HG03571 (cell line): Measurements from ENCODE around the gene SPARCL1.
"Not testable (repeated sequence)": the region's sequence is repeated elsewhere in the genome, so short reads cannot be mapped to it uniquely, and the experiment has no call there.

Experiments used
- ATAC-seq: cut with Tn5 transposase; IDR thresholded peaks from one replicate; pipeline ENCODE4 v1.9.1; 2021; ENCODE audit not compliant: unreplicated experiment

Gene SPARCL1

GRCh38 chr4:87451537-87451936 lies 77.6 kb downstream of the SPARCL1 start:
- ATAC-seq, result no peak

- not testable (repeated sequence) for ATAC-seq
Measured at GRCh38 chr4:87446375-87446774, 82.8 kb downstream of the SPARCL1 start.

DNA sequence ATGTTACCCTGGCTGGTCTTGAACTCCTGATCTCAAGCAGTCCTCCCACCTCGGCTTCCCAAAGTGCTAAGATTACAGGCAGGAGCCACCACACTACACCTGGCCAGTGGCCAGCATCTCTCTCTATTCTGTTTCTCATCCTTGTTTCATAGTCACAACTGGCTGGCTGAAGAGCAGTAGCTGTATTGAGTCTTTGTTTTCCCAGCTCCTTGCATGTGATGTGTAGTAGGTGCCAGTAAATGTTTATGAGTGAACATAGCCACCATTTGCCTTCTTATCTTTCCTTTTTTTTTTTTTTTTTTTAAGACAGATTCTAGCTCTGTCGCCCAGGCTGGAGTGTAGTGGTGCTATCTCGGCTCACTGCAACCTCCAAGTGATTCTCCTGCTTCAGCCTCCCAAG lies 83.2 kb downstream of the SPARCL1 start:
- ATAC-seq, result no peak

- ATAC-seq, result no peak
Measured at GRCh38 chr4:87444741-87445140, 84.4 kb downstream of the SPARCL1 start.

GRCh38 chr4:87442889-87443288 lies 86.3 kb downstream of the SPARCL1 start:
- no peak for ATAC-seq

GRCh38 chr4:87433342-87433741 lies 95.8 kb downstream of the SPARCL1 start:
- ATAC-seq, result no peak

DNA sequence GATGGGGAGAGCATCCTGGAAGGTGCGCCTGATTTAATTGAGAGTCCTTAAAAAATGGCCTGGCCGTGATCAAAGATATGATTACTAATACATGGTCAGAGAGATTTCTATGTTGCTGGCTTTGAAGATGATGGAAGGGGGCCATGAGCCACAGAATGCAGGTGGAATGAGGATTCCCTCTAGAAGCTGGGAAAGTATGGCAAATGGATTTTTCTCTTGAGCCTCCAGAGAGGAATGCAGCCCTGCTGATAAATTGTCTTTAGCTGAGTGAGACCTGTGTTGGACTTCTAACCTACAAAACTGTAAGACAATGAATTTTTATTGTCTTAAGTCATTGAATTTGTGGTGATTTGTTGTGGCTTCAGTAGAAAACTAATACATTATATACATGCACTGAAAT lies 99.1 kb downstream of the SPARCL1 start:
- no peak for ATAC-seq

- ATAC-seq, result no peak
Measured at GRCh38 chr4:87428979-87429378, 100.2 kb downstream of the SPARCL1 start.

DNA sequence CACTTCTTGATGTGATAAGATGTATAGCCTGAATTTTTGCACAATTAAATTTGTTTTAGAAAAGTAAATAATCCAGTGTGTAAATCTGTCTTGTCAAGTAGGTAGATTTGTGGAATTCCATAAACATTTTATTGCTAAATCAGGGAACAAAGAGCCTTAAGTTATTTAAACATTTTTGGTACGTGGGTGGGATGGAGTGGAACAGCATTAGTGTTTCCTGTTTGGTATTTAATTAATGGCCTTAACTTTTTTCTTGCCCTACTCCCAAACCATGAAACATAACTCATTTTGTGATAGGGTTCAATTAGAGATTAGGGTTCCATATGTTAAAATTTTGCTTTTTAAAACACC lies 101.7 kb downstream of the SPARCL1 start:
- ATAC-seq, result no peak

DNA sequence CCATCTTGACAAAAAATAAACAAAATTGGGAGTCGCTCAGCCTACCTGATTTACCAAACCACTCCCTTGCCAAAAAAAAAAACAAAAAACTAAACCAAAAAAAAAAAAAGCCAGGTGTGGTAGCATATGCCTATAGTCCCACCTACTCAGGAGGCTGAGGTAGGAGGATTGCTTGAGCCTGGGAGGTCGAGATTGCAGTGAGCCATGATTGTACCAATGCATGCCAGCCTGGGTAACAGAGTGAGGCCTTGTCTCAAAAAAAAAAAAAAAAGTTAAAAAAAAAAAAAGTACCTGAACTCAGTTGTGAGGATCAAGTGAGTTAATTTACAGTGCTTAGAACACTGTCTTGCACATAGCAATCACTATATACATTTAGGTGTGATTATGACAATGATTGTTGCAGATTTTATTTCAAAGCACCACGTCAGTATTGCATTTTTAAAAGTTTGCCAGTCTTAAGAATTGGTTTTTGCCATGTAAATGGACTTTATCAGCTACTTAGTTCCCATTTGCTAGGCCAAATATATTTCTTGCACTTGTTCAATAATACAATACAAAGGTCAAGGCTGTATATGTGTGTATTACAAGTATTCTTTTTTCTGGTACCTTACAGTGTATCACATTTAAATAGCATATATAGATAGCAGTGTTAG lies 102.2 kb downstream of the SPARCL1 start:
- ATAC-seq, result no peak

DNA sequence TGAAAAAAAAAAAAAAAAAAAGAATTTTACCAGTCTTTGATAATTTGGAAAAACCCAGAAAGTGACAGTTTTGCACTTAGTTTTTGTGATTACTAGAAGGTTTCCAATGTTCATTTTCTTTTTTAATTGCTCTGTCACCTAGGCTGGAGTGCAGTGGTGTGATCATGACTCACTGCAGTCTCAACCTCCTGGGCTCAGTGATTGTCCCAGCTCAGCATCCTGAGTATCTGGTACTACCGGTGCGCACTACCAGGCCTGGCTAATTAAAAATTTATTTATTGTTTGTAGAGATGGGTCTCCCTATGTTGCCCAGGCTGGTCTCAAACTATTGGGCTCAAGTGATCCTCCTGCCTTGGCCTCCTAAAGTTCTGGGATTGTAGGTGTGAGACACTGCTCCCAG lies 103.5 kb downstream of the SPARCL1 start:
- ATAC-seq, result no peak

DNA sequence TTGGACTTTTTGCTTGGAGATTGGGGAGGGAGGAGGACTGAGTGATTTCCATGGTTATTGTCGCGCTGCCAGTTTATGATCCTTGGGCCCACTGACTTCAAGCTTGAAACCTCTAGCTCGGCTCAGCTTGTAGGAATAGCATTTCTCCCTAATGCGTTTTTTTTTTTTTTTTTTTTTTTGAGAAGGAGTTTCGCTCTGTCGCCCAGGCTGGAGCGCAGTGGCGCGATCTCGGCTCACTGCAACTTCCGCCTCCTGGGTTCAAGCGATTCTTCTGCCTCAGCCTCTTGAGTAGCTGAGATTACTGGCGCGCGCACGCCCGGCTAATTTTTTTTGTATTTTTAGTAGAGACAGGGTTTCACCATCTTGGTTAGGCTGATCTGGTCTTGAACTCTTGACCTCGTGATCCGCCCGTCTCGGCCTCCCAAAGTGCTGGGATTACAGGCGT lies 105.1 kb downstream of the SPARCL1 start:
- not testable (repeated sequence) for ATAC-seq
